Mucosa of rectum (tissue), 2 donors: ENCODE measurements around the gene DNAH14.

ENCODE experiments used
- H3K27ac ChIP-seq, 2 donors: one replicate each; pipeline ENCODE4 v1.7.0; 2013; ENCODE audit warnings: inconsistent platforms in 2 of 2, low read depth in 2 of 2, low read length in 2 of 2
- H3K27me3 ChIP-seq, 2 donors: one replicate each; pipeline ENCODE4 v1.7.0; 2013; ENCODE audit warnings: low read length in 2 of 2; ENCODE audit not compliant: control insufficient read depth in 2 of 2, insufficient read depth in 2 of 2
- H3K36me3 ChIP-seq, 2 donors: one replicate each; pipeline ENCODE4 v1.7.0; 2013; ENCODE audit warnings: low read length in 2 of 2; ENCODE audit not compliant: control insufficient read depth in 2 of 2, insufficient read depth in 2 of 2
- H3K4me1 ChIP-seq, 2 donors: one replicate each; pipeline ENCODE4 v1.7.0; 2013; ENCODE audit warnings: low read length in 2 of 2, mild to moderate bottlenecking in 1 of 2; ENCODE audit not compliant: control insufficient read depth in 2 of 2, insufficient read depth in 2 of 2
- H3K4me3 ChIP-seq, 2 donors: one replicate each; pipeline ENCODE4 v1.7.0; 2013; ENCODE audit warnings: low read length in 2 of 2
- H3K9ac ChIP-seq, 2 donors: one replicate each; pipeline ENCODE4 v1.7.0; 2013; ENCODE audit warnings: low read length in 2 of 2, low read depth in 1 of 2, mild to moderate bottlenecking in 1 of 2
- H3K9me3 ChIP-seq, 2 donors: one replicate each; pipeline ENCODE4 v1.7.0; 2013; ENCODE audit warnings: low read length in 2 of 2; ENCODE audit not compliant: control insufficient read depth in 2 of 2
- donor health status: healthy.
- donor health status: Normal muscosa, but diverticular disease.

The DNAH14 gene

GRCh38 chr1:225435957-225436392 is 506.5 kb downstream of the DNAH14 start:
- Histone ChIP-seq H3K36me3 (no peaks in the 10 kb centered on the region), H3K9me3 (no peaks in the 10 kb centered on the region), H3K9ac (no peak overlapping the region), H3K27me3 (no peaks in the 10 kb centered on the region), H3K4me3 (no peak overlapping the region), H3K27ac (no peak overlapping the region), H3K4me1 (peaks cover 10 to 12% of the 10 kb centered on the region in 2 donors)

- Histone ChIP-seq H3K4me3 (no peak overlapping the region), H3K36me3 (no peaks in the 10 kb centered on the region), H3K9me3 (no peaks in the 10 kb centered on the region), H3K27ac (no peak overlapping the region), H3K27me3 (no peaks in the 10 kb centered on the region), H3K4me1 (peaks cover 25 to 26% of the 10 kb centered on the region in 2 donors), H3K9ac (no peak overlapping the region)
Measured at GRCh38 chr1:225437710-225438437, 508.4 kb downstream of the DNAH14 start.

- H3K36me3 ChIP-seq, result no peaks in the 10 kb centered on the region
- H3K9ac ChIP-seq, result peak overlapping the region; percentile 9 to 35
- H3K4me1 ChIP-seq, result peaks cover 47 to 49% of the 10 kb centered on the region in 2 donors
- no peaks in the 10 kb centered on the region for H3K27me3 ChIP-seq
- peak overlapping the region; percentile 88 to 89 for H3K27ac ChIP-seq
- peak overlapping the region in 1 of 2 donors; percentile 35 for H3K4me3 ChIP-seq
- no peaks in the 10 kb centered on the region for H3K9me3 ChIP-seq
Measured at GRCh38 chr1:225440380-225441221, 511.1 kb downstream of the DNAH14 start.

GRCh38 chr1:225441314-225442122 is 512.0 kb downstream of the DNAH14 start:
- H3K36me3 ChIP-seq, result no peaks in the 10 kb centered on the region
- no peaks in the 10 kb centered on the region for H3K27me3 ChIP-seq
- peak overlapping the region; percentile 88 to 89 for H3K27ac ChIP-seq
- peak overlapping the region in 1 of 2 donors; percentile 21 for H3K9ac ChIP-seq
- peaks cover 56 to 58% of the 10 kb centered on the region in 2 donors for H3K4me1 ChIP-seq
- H3K4me3 ChIP-seq, result peak overlapping the region in 1 of 2 donors; percentile 35
- no peaks in the 10 kb centered on the region for H3K9me3 ChIP-seq

- H3K4me3 ChIP-seq, result peak overlapping the region in 1 of 2 donors; percentile 10
- H3K27me3 ChIP-seq, result no peaks in the 10 kb centered on the region
- peak overlapping the region; percentile 88 to 89 for H3K27ac ChIP-seq
- no peaks in the 10 kb centered on the region for H3K9me3 ChIP-seq
- peaks cover 62 to 64% of the 10 kb centered on the region in 2 donors for H3K4me1 ChIP-seq
- no peaks in the 10 kb centered on the region for H3K36me3 ChIP-seq
- peak overlapping the region in 1 of 2 donors; percentile 21 for H3K9ac ChIP-seq
Measured at GRCh38 chr1:225442123-225442505, 512.6 kb downstream of the DNAH14 start.

GRCh38 chr1:225445639-225446594 is 516.4 kb downstream of the DNAH14 start:
- Histone ChIP-seq H3K27me3 (no peaks in the 10 kb centered on the region), H3K4me1 (peaks cover 58 to 67% of the 10 kb centered on the region in 2 donors), H3K4me3 (peak overlapping the region in 1 of 2 donors; percentile 67), H3K36me3 (no peaks in the 10 kb centered on the region), H3K9ac (peak overlapping the region; percentile 48 to 66), H3K9me3 (no peaks in the 10 kb centered on the region), H3K27ac (peak overlapping the region; percentile 88 to 95)

- Histone ChIP-seq H3K4me3 (no peak overlapping the region), H3K9me3 (no peaks in the 10 kb centered on the region), H3K4me1 (peaks cover 52 to 63% of the 10 kb centered on the region in 2 donors), H3K36me3 (no peaks in the 10 kb centered on the region), H3K27ac (peak overlapping the region; percentile 88 to 95), H3K27me3 (no peaks in the 10 kb centered on the region), H3K9ac (peak overlapping the region; percentile 48 to 66)
Measured at GRCh38 chr1:225446595-225446960, 517.1 kb downstream of the DNAH14 start.

- no peaks in the 10 kb centered on the region for H3K36me3 ChIP-seq
- H3K27me3 ChIP-seq, result no peaks in the 10 kb centered on the region
- peaks cover 46 to 58% of the 10 kb centered on the region in 2 donors for H3K4me1 ChIP-seq
- peak overlapping the region; percentile 88 to 95 for H3K27ac ChIP-seq
- H3K9ac ChIP-seq, result peak overlapping the region; percentile 48 to 66
- no peaks in the 10 kb centered on the region for H3K9me3 ChIP-seq
- H3K4me3 ChIP-seq, result no peak overlapping the region
Measured at GRCh38 chr1:225446981-225447615, 517.6 kb downstream of the DNAH14 start.
